Measurements from ENCODE around the gene C1orf146.

DNA sequence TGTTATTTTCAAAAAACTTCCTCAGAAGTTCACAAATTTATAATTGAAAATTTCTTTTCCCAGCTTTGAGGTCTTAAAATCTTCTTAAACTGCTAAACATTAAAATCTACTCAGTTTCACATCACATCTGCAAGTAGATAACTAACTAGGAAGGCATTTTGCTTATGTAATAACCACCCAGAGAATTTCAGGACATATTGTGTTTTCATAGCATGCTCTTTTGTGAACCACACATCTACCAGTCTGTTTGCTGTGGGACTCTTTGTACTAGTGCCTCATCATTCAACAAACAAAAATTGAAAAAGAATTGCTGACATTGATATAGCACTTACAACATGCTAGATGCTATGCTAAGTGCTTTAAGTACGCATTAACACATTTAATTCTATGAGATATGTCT, 31.6 kb upstream of the C1orf146 start:
- TF ChIP-seq, protein P1, sequence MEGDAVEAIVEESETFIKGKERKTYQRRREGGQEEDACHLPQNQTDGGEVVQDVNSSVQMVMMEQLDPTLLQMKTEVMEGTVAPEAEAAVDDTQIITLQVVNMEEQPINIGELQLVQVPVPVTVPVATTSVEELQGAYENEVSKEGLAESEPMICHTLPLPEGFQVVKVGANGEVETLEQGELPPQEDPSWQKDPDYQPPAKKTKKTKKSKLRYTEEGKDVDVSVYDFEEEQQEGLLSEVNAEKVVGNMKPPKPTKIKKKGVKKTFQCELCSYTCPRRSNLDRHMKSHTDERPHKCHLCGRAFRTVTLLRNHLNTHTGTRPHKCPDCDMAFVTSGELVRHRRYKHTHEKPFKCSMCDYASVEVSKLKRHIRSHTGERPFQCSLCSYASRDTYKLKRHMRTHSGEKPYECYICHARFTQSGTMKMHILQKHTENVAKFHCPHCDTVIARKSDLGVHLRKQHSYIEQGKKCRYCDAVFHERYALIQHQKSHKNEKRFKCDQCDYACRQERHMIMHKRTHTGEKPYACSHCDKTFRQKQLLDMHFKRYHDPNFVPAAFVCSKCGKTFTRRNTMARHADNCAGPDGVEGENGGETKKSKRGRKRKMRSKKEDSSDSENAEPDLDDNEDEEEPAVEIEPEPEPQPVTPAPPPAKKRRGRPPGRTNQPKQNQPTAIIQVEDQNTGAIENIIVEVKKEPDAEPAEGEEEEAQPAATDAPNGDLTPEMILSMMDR (IDR thresholded peaks at IDR 0.05; ENCODE audit: poor library complexity) = no peak
- TF ChIP-seq EZH2phosphoT487 (IDR thresholded peaks at IDR 0.05; ENCODE audit: low read depth, severe bottlenecking, unreplicated experiment) = no peak

Measured in hepatocyte (in vitro differentiated cells).